SU-DHL-6 (cell line): Measurements from ENCODE around the gene TAF6L.

Source experiments
- CTCF ChIP-seq: fragments of 200-600 bp; sonication (generic); IDR thresholded peaks from one replicate; pipeline ENCODE4 v1.5.1; 2017; ENCODE audit warnings: antibody characterized with exemption, mild to moderate bottlenecking, low read length, moderate library complexity; ENCODE audit not compliant: insufficient read depth, poor library complexity, severe bottlenecking
- EZH2phosphoT487 ChIP-seq: fragments of 200-600 bp; sonication (generic), shearing (Covaris generic); conservative IDR thresholded peaks from 2 replicates; pipeline ENCODE4 v1.6.1; 2018; ENCODE audit warnings: mild to moderate bottlenecking, antibody characterized with exemption, low read length, moderate library complexity, mixed read lengths

DNA sequence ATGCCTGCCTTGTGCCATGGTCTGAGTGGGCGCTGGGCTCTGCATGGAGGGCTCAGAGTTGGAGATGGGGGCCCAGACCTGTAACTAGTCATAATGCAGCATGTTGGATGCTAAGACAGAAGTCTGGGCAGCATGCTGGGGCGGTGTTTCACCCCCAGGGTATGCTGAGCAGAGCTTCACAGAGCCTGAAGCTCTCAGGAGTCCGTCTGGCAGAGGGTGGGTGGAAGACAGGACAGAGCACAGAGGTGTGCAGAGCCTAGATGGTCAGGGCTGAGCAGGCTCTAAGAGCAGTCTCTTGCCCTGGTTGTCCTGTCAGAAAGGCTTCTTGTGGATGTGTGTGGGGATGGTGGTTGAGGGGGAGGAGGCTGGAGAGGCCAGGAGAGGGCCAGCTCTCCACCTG is 7.2 kb downstream of the TAF6L start:
- TF ChIP-seq CTCF (no peak), EZH2phosphoT487 (no peak)
